Measurements from ENCODE around the gene UAP1L1. TPM values are rescaled to one million over a fixed set of nuclear protein-coding genes. Genes with fewer than 3 reads are reported as not detected.
"Not testable (repeated sequence)": the region's sequence is repeated elsewhere in the genome, so short reads cannot be mapped to it uniquely, and the experiment has no call there.

The UAP1L1 gene
- polyA plus RNA-seq, 1 donor from 2014 or later: 0.21 TPM

GRCh38 chr9:137032858-137033257 is 44.5 kb upstream of the UAP1L1 start:
- Histone ChIP-seq H3K9me3 (ENCODE audit: low read length) (no peaks in the 10 kb centered on the region), H3F3A (ENCODE audit: insufficient read depth, low read length, poor library complexity, severe bottlenecking) (no peaks in the 10 kb centered on the region), H3K79me2 (replicated peaks; ENCODE audit: insufficient read depth, low read length) (no peaks in the 10 kb centered on the region), H3K36me3 (ENCODE audit: insufficient read depth, low read length) (no peaks in the 10 kb centered on the region), H3K27ac (ENCODE audit: low read length) (no peak overlapping the region), H3K9me2 (ENCODE audit: insufficient read depth, low read length) (no peaks in the 10 kb centered on the region), H3K9ac (ENCODE audit: low read length) (no peak overlapping the region), H3K4me3 (ENCODE audit: low read length) (no peak overlapping the region), H3K4me2 (ENCODE audit: low read length) (no peak overlapping the region), H3K27me3 (ENCODE audit: insufficient read depth, low read depth, low read length) (no peaks in the 10 kb centered on the region), H2AFZ (ENCODE audit: low read depth, low read length) (no peak overlapping the region), H4K20me1 (ENCODE audit: insufficient read depth) (no peaks in the 10 kb centered on the region)
- TF ChIP-seq MXI1 (conservative IDR thresholded peaks at IDR 0.05; ENCODE audit: poor library complexity, severe bottlenecking): no peak
- no peak for TF ChIP-seq POLR2AphosphoS5 (IDR thresholded peaks at IDR 0.05)
- TF ChIP-seq EZH2 (IDR thresholded peaks at IDR 0.05; ENCODE audit: borderline replicate concordance, insufficient read depth, low read length, poor library complexity, severe bottlenecking): no peak

- H3K36me3 ChIP-seq (ENCODE audit: insufficient read depth, low read length); H3K9ac ChIP-seq (ENCODE audit: low read length); H3K4me3 ChIP-seq (ENCODE audit: low read length); H3K79me2 ChIP-seq (replicated peaks; ENCODE audit: insufficient read depth, low read length); H4K20me1 ChIP-seq (ENCODE audit: insufficient read depth); H3K9me2 ChIP-seq (ENCODE audit: insufficient read depth, low read length); H3F3A ChIP-seq (ENCODE audit: insufficient read depth, low read length, poor library complexity, severe bottlenecking); H3K9me3 ChIP-seq (ENCODE audit: low read length); H3K4me2 ChIP-seq (ENCODE audit: low read length); H3K27ac ChIP-seq (ENCODE audit: low read length); H2AFZ ChIP-seq (ENCODE audit: low read depth, low read length); H3K27me3 ChIP-seq (ENCODE audit: insufficient read depth, low read depth, low read length): not testable (repeated sequence)
Observed at GRCh38 chr9:137033481-137033880, 43.8 kb upstream of the UAP1L1 start.

- no peaks in the 10 kb centered on the region for H3K9me2 ChIP-seq (ENCODE audit: insufficient read depth, low read length)
- H3K4me2 ChIP-seq (ENCODE audit: low read length): no peak overlapping the region
- no peak for TF ChIP-seq CTCF (IDR thresholded peaks at IDR 0.05; ENCODE audit: poor library complexity, severe bottlenecking)
- TF ChIP-seq POLR2AphosphoS5 (IDR thresholded peaks at IDR 0.05): no peak
- TF ChIP-seq MXI1 (conservative IDR thresholded peaks at IDR 0.05; ENCODE audit: poor library complexity, severe bottlenecking): no peak
- no peak for TF ChIP-seq TAF1 (IDR thresholded peaks at IDR 0.05; ENCODE audit: low read depth)
- no peak for TF ChIP-seq EP300 (conservative IDR thresholded peaks at IDR 0.05; ENCODE audit: poor library complexity, severe bottlenecking)
- no peak for TF ChIP-seq REST (IDR thresholded peaks at IDR 0.05; ENCODE audit: borderline replicate concordance)
- no peak for TF ChIP-seq EZH2 (IDR thresholded peaks at IDR 0.05; ENCODE audit: borderline replicate concordance, insufficient read depth, low read length, poor library complexity, severe bottlenecking)
- TF ChIP-seq RAD21 (conservative IDR thresholded peaks at IDR 0.05): no peak
- TF ChIP-seq SMC3 (conservative IDR thresholded peaks at IDR 0.05; ENCODE audit: poor library complexity): no peak
- H3K27me3 ChIP-seq (ENCODE audit: insufficient read depth, low read depth, low read length): no peaks in the 10 kb centered on the region
- H3K9me3 ChIP-seq (ENCODE audit: low read length): no peaks in the 10 kb centered on the region
- no peak overlapping the region for H3K9ac ChIP-seq (ENCODE audit: low read length)
- H2AFZ ChIP-seq (ENCODE audit: low read depth, low read length): no peak overlapping the region
- H3F3A ChIP-seq (ENCODE audit: insufficient read depth, low read length, poor library complexity, severe bottlenecking): no peaks in the 10 kb centered on the region
- H3K79me2 ChIP-seq (replicated peaks; ENCODE audit: insufficient read depth, low read length): no peaks in the 10 kb centered on the region
- H4K20me1 ChIP-seq (ENCODE audit: insufficient read depth): no peaks in the 10 kb centered on the region
- H3K27ac ChIP-seq (ENCODE audit: low read length): no peak overlapping the region
- no peak overlapping the region for H3K4me3 ChIP-seq (ENCODE audit: low read length)
- H3K36me3 ChIP-seq (ENCODE audit: insufficient read depth, low read length): no peaks in the 10 kb centered on the region
Observed at GRCh38 chr9:137034039-137034708, 43.1 kb upstream of the UAP1L1 start.

Data from neural cell (in vitro differentiated cells).